Measurements from ENCODE around the gene TXK. TPM values are rescaled to one million over a fixed set of nuclear protein-coding genes. Genes with fewer than 3 reads are reported as not detected.

TXK gene
- total RNA-seq, 4 donors from 2014 or later, result 0.81 to 3.4 (median 2.2) TPM

DNA sequence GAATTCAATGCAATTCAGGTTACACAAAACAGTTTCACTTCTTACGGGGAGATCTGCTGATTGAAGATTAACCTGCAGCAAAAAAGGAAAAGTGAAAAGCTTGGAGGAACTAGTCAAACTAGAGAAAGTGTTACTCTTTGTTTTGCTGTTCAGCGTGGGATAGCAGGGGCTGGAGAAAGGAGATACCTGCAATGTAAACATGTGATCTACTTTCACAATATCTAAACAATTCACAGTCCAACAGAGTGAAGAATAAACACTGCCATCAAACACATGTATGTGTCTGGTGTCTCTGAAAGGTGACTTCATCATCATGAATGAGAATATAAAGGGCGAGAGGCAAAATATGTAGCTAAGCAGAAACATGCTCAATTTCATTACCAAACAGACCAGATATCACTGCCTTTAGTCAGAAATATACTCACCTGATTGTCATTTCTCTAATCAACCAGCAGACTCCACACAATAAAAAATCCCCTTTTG is 91.0 kb downstream of the TXK start:
- intact Hi-C loops (cut with DNase I; ENCODE audit: low total_unique reads), result no loop called here

DNA sequence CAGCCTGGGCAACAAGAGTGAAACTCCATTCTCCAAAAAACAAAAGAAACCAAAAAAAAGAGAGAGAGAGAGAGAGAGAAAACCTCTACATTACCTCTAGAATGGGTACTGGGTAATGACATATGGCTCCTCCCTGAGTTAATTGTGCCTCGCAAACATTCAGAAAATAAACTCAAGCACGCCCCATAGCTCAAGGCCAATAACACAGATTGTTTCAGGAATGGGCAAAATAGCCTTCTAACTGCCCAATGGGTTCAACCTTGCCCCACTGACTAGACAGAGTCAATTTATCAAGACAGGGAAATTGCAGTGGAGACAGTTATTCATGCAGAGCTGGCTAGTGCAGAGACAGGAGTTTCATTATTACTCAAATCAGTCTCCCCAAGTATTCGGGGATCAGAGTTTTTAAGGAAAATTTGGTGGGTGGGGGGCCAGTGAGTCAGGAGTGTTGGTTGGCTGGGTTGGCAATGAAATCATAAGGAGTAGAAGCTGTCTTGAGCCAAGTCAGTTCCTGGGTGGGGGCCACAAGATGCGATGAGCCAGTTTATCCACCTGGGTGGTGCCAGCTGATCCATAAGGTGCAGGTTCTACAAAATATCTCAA is 92.4 kb downstream of the TXK start:
- no peak for TF ChIP-seq POLR2A (IDR thresholded peaks at IDR 0.05)
- TF ChIP-seq, protein P1, sequence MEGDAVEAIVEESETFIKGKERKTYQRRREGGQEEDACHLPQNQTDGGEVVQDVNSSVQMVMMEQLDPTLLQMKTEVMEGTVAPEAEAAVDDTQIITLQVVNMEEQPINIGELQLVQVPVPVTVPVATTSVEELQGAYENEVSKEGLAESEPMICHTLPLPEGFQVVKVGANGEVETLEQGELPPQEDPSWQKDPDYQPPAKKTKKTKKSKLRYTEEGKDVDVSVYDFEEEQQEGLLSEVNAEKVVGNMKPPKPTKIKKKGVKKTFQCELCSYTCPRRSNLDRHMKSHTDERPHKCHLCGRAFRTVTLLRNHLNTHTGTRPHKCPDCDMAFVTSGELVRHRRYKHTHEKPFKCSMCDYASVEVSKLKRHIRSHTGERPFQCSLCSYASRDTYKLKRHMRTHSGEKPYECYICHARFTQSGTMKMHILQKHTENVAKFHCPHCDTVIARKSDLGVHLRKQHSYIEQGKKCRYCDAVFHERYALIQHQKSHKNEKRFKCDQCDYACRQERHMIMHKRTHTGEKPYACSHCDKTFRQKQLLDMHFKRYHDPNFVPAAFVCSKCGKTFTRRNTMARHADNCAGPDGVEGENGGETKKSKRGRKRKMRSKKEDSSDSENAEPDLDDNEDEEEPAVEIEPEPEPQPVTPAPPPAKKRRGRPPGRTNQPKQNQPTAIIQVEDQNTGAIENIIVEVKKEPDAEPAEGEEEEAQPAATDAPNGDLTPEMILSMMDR (IDR thresholded peaks at IDR 0.05), result no peak
- DNase-seq (ENCODE audit: low spot score in 2 of 2), result no peak
- no peak overlapping the region for H3K4me3 ChIP-seq (ENCODE audit: low read depth, poor library complexity, severe bottlenecking)
- 66 to 77% methylated on average over 4 of the region's 4 CpGs for WGBS, 2 donors
- intact Hi-C loops (cut with DNase I; ENCODE audit: low total_unique reads), result no loop called here

More for the DNA sequence above, 91.0 kb downstream of the TXK start:
- TF ChIP-seq, protein P1 (IDR thresholded peaks at IDR 0.05), result no peak
- no peak for TF ChIP-seq POLR2A (IDR thresholded peaks at IDR 0.05)
- 53 to 63% methylated on average over 3 of the region's 3 CpGs for WGBS, 2 donors
- H3K4me3 ChIP-seq (ENCODE audit: low read depth, poor library complexity, severe bottlenecking), result no peak overlapping the region
- DNase-seq (ENCODE audit: low spot score in 2 of 2), result no peak

DNA sequence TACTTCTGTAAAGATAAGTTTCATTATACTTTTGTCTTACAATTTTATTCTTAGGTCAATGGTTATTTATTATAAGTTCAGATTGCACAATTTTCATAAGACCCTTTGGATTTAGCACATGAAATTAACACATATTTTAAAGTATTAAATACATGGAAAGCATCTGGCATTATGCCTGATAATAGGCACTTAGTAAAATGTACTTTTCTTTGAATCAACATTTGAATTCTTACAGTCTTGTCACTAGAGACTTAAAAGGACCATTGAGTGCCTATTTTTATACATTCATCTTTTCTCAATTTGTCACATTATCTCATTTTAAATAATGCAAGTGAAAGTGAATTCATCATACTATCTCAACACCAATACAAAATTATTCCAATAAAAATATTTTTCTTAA is 94.5 kb downstream of the TXK start:
- DNase-seq (ENCODE audit: low spot score in 2 of 2), result no peak
- no peak for TF ChIP-seq POLR2A (IDR thresholded peaks at IDR 0.05)
- TF ChIP-seq, protein P1 (IDR thresholded peaks at IDR 0.05), result no peak
- intact Hi-C loops (cut with DNase I; ENCODE audit: low total_unique reads), result no loop called here
- no peak overlapping the region for H3K4me3 ChIP-seq (ENCODE audit: low read depth, poor library complexity, severe bottlenecking)

DNA sequence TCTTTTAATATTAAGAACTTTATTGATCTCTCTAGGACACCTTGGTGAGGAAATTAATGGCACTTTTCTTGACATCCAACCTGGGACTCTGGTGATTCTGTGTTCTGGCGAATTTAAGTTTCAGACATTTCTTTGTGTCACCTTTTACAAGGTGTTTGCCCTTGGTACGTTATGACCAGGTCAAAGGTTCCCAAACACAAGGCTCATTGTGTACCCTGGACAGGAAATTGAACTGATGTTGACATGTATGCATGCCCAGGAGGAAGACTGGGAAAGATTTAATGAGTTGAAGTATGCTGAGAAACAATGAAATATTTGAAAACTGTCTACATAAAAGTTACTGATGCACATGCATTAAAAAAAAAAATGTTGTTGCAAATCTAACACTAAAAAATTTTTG is 95.4 kb downstream of the TXK start:
- TF ChIP-seq POLR2A (IDR thresholded peaks at IDR 0.05), result no peak
- TF ChIP-seq, protein P1 (IDR thresholded peaks at IDR 0.05), result no peak
- DNase-seq (ENCODE audit: low spot score in 2 of 2), result no peak
- WGBS, 2 donors, result 24 to 26% methylated on average over 2 of the region's 2 CpGs
- intact Hi-C loops (cut with DNase I; ENCODE audit: low total_unique reads), result no loop called here
- H3K4me3 ChIP-seq (ENCODE audit: low read depth, poor library complexity, severe bottlenecking), result no peak overlapping the region

DNA sequence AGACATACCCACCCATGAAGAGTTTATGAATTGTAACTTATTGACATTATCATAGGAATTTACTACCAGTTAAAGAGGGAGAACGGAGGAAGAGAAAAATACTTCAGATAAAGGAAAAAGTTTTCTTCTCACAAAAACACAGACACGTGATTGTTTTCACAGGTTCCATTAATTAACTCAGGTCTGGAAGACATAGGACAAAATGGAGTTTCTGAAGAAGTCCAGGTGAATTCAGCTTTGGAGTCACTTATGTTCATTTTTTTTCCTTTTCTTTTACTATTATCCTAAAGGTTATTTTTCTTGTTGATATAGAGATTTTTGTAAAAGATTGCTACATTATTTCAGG is 97.0 kb downstream of the TXK start:
- TF ChIP-seq POLR2A (IDR thresholded peaks at IDR 0.05), result no peak
- TF ChIP-seq, protein P1 (IDR thresholded peaks at IDR 0.05), result no peak
- 76 to 77% methylated on average over 2 of the region's 2 CpGs for WGBS, 2 donors
- no peak overlapping the region for H3K4me3 ChIP-seq (ENCODE audit: low read depth, poor library complexity, severe bottlenecking)
- DNase-seq (ENCODE audit: low spot score in 2 of 2), result no peak
- intact Hi-C loops (cut with DNase I; ENCODE audit: low total_unique reads), result no loop called here

DNA sequence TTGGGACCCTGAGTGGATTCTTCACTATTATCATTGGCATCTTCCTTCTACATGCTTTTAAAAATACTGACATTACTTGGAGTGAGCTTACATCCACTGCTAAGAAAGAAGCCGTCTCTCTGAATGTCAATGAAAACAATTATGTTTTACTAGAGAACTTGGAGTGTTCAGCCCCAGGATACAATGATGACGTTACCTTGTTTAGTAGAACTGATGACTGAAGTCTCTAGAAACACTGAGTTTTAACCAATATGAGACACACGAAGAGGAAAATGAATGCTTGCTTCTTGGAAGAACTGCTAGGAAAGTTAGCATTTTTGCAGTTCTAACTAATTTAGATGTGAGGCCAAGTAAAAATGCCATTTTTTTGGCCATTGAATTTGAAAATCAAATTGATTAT is 98.1 kb downstream of the TXK start:
- TF ChIP-seq, protein P1 (IDR thresholded peaks at IDR 0.05), result no peak
- TF ChIP-seq POLR2A (IDR thresholded peaks at IDR 0.05), result no peak
- H3K4me3 ChIP-seq (ENCODE audit: low read depth, poor library complexity, severe bottlenecking), result no peak overlapping the region
- WGBS, 2 donors, result 89 to 92% methylated on average over 3 of the region's 3 CpGs
- intact Hi-C loops (cut with DNase I; ENCODE audit: low total_unique reads), result no loop called here
- no peak for DNase-seq (ENCODE audit: low spot score in 2 of 2)

All from lower leg skin (tissue), 4 donors.